ENCODE data around the gene YKT6.

The YKT6 gene

DNA sequence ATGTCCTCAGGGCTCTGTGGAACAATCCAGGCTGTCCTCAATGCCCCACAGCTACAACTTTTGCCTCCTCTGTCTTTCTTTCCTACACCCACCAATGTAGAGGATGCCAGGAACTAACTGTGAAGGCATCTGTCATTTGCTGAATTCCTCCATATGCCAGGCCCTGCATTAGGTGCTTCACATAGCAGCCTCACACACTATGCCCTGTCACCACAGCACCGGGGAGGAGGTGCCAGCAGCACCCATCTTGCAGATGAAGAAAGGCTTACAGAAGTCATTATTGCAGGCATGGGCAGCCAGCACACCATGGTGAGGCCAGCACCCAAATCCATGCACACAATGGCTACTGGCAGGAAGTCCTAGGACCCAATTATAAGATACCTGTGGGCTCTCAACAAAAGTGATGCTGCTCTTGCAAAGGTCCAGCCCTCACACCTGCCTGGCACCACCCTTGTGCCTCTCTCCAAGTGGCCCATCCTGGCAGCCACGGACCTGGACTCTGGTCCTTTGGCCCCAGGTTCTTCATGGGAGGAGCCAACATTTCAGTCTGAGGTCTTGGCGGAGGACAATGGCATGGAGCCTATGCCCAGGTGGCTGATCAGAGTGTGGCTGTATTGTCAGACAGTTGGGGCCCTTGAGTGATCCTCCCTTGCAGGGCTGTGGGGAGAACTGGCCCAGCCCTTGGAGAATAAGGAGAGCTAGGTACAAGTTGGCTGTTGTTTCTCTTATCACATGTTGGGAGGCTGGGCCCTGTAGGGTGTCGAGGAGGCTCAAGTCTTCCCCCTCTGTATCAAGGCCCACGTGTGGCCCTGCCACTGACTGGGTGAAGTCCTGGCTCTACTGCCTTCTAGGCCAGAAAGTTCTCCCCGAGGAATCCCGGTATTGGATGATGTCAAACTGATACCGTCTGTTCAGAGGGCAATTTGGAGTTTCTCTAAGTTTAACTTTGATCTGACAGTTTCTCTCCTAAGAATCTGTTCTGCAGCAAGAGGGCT, 45.3 kb upstream of the YKT6 start:
- Mint-ChIP-seq H3K9me3 (no peaks in the 10 kb centered on the region), H3K36me3 (ENCODE audit: low read depth) (no peaks in the 10 kb centered on the region), H3K27me3 (ENCODE audit: low read depth) (peaks cover 12% of the 10 kb centered on the region), H3K4me1 (peaks cover 14% of the 10 kb centered on the region), H3K4me3 (no peak overlapping the region), H3K27ac (no peak overlapping the region)
- TF ChIP-seq, protein P1, sequence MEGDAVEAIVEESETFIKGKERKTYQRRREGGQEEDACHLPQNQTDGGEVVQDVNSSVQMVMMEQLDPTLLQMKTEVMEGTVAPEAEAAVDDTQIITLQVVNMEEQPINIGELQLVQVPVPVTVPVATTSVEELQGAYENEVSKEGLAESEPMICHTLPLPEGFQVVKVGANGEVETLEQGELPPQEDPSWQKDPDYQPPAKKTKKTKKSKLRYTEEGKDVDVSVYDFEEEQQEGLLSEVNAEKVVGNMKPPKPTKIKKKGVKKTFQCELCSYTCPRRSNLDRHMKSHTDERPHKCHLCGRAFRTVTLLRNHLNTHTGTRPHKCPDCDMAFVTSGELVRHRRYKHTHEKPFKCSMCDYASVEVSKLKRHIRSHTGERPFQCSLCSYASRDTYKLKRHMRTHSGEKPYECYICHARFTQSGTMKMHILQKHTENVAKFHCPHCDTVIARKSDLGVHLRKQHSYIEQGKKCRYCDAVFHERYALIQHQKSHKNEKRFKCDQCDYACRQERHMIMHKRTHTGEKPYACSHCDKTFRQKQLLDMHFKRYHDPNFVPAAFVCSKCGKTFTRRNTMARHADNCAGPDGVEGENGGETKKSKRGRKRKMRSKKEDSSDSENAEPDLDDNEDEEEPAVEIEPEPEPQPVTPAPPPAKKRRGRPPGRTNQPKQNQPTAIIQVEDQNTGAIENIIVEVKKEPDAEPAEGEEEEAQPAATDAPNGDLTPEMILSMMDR (IDR thresholded peaks at IDR 0.05; ENCODE audit: unreplicated experiment in 3 of 3) = no peak

- Mint-ChIP-seq H3K4me3 (no peak overlapping the region), H3K4me1 (peaks cover 4% of the 10 kb centered on the region)
- TF ChIP-seq, protein P1 (IDR thresholded peaks at IDR 0.05; ENCODE audit: unreplicated experiment in 3 of 3) = no peak
Observed at GRCh38 chr7:44156453-44157010, 44.2 kb upstream of the YKT6 start.

GRCh38 chr7:44157116-44158080, 43.4 kb upstream of the YKT6 start:
- Mint-ChIP-seq H3K36me3 (ENCODE audit: low read depth) (no peaks in the 10 kb centered on the region), H3K27me3 (ENCODE audit: low read depth) (peaks cover 7% of the 10 kb centered on the region), H3K4me3 (no peak overlapping the region), H3K4me1 (no peaks in the 10 kb centered on the region), H3K9me3 (no peaks in the 10 kb centered on the region), H3K27ac (no peak overlapping the region)
- TF ChIP-seq, protein P1 (IDR thresholded peaks at IDR 0.05; ENCODE audit: unreplicated experiment in 3 of 3) = no peak

More at GRCh38 chr7:44156453-44157010, 44.2 kb upstream of the YKT6 start:
- H3K9me3 Mint-ChIP-seq = no peaks in the 10 kb centered on the region
- H3K36me3 Mint-ChIP-seq (ENCODE audit: low read depth) = no peaks in the 10 kb centered on the region
- H3K27ac Mint-ChIP-seq = no peak overlapping the region
- peaks cover 7% of the 10 kb centered on the region for H3K27me3 Mint-ChIP-seq (ENCODE audit: low read depth)

DNA sequence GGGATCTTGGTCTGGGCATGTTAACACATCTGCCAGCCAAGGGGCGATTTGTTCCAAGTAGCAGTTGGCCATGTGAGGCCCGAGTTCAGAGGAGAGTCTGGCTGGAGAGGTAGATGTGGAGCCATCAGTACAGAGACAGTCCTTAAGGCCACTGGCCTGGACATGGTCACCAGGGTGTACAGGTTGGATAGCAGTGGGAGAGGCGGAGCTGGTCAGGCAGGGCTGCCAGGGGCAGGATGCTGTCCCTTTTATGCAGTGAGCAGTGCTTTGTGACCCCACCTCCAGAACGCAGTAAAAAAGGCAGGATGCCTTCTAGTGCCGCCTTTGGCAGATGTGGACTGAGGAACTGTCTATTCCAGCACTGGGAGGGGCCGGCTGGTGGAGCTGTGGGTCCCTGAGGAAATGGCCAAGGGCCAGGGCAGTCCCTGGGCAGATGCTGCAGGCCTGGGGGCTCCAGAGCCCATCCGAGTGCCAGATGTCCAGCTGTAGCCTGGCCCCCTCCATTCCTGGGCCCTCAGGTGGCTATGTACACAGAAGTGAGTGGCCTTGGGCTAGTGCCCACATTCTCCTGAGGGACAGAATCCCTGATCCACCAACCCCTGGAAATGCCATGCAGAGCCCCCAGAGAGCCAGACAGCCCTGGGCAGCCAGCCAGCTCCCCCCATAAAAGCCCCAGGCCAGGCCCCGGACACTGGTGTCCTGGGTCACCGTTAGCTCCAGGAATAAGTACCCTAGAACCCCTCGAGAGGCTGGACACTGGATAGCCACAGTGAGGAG, 42.5 kb upstream of the YKT6 start:
- Mint-ChIP-seq H3K27ac (no peak overlapping the region), H3K4me3 (no peak overlapping the region), H3K4me1 (no peaks in the 10 kb centered on the region), H3K9me3 (no peaks in the 10 kb centered on the region), H3K36me3 (ENCODE audit: low read depth) (no peaks in the 10 kb centered on the region), H3K27me3 (ENCODE audit: low read depth) (peaks cover 7% of the 10 kb centered on the region)
- TF ChIP-seq, protein P1 (IDR thresholded peaks at IDR 0.05; ENCODE audit: unreplicated experiment in 3 of 3) = no peak

All from nephron (organoid).